NCI-H82 treated with DMSO at 0.1 percent for 48 hours (cell line): ENCODE data around the gene MOV10L1.
A peak's percentile ranks its signal among the peaks of the same experiment; 100 is the strongest.
"Not testable (repeated sequence)": the region's sequence is repeated elsewhere in the genome, so short reads cannot be mapped to it uniquely, and the experiment has no call there.

ENCODE experiments used
- DNase-seq: peaks from one replicate; lab custom pipeline; 2025; ENCODE audit not compliant: unreplicated experiment; lab: John Stamatoyannopoulos, UW

MOV10L1 gene

GRCh38 chr22:50131894-50132293 is 42.1 kb downstream of the MOV10L1 start:
- no peak for DNase-seq

- DNase-seq = no peak
These were observed 44.7 kb downstream of the MOV10L1 start for GRCh38 chr22:50134481-50134880.

- DNase-seq = no peak
These were observed 46.8 kb downstream of the MOV10L1 start for GRCh38 chr22:50136581-50137015.

GRCh38 chr22:50137277-50137676 is 47.5 kb downstream of the MOV10L1 start:
- not testable (repeated sequence) for DNase-seq

- no peak for DNase-seq
These were observed 48.2 kb downstream of the MOV10L1 start for GRCh38 chr22:50138041-50138440.

GRCh38 chr22:50138988-50139387 is 49.2 kb downstream of the MOV10L1 start:
- no peak for DNase-seq

- DNase-seq = no peak
These were observed 50.1 kb downstream of the MOV10L1 start for GRCh38 chr22:50139843-50140415.

- DNase-seq = no peak
These were observed 50.8 kb downstream of the MOV10L1 start for GRCh38 chr22:50140615-50141014.

- DNase-seq = no peak
These were observed 51.7 kb downstream of the MOV10L1 start for GRCh38 chr22:50141462-50141861.

- DNase-seq = peak; percentile 26
These were observed 52.1 kb downstream of the MOV10L1 start for GRCh38 chr22:50141891-50142363.

GRCh38 chr22:50143096-50143495 is 53.3 kb downstream of the MOV10L1 start:
- no peak for DNase-seq

- DNase-seq = no peak
These were observed 54.3 kb downstream of the MOV10L1 start for GRCh38 chr22:50144005-50144614.

- no peak for DNase-seq
These were observed 56.1 kb downstream of the MOV10L1 start for GRCh38 chr22:50145721-50146438.

- DNase-seq = no peak
These were observed 56.8 kb downstream of the MOV10L1 start for GRCh38 chr22:50146439-50147238.

- not testable (repeated sequence) for DNase-seq
These were observed 57.7 kb downstream of the MOV10L1 start for GRCh38 chr22:50147258-50148165.

GRCh38 chr22:50148166-50148500 is 58.3 kb downstream of the MOV10L1 start:
- no peak for DNase-seq

GRCh38 chr22:50148991-50149721 is 59.4 kb downstream of the MOV10L1 start:
- peak; percentile 35 for DNase-seq

- peak; percentile 2 for DNase-seq
These were observed 60.6 kb downstream of the MOV10L1 start for GRCh38 chr22:50150161-50151129.
